GM21717 (cell line): ENCODE data around the gene RXRA.

Source experiments
- ATAC-seq: cut with Tn5 transposase; IDR thresholded peaks from one replicate; pipeline ENCODE4 v1.9.1; 2021; ENCODE audit warnings: mild to moderate bottlenecking, moderate library complexity; ENCODE audit not compliant: unreplicated experiment

The RXRA gene

GRCh38 chr9:134351606-134352176 is 25.4 kb downstream of the RXRA start:
- ATAC-seq, result no peak

GRCh38 chr9:134352247-134352933 is 26.1 kb downstream of the RXRA start:
- no peak for ATAC-seq

- no peak for ATAC-seq
These were observed 27.3 kb downstream of the RXRA start for GRCh38 chr9:134353539-134353938.

- no peak for ATAC-seq
These were observed 28.9 kb downstream of the RXRA start for GRCh38 chr9:134355158-134355557.

DNA sequence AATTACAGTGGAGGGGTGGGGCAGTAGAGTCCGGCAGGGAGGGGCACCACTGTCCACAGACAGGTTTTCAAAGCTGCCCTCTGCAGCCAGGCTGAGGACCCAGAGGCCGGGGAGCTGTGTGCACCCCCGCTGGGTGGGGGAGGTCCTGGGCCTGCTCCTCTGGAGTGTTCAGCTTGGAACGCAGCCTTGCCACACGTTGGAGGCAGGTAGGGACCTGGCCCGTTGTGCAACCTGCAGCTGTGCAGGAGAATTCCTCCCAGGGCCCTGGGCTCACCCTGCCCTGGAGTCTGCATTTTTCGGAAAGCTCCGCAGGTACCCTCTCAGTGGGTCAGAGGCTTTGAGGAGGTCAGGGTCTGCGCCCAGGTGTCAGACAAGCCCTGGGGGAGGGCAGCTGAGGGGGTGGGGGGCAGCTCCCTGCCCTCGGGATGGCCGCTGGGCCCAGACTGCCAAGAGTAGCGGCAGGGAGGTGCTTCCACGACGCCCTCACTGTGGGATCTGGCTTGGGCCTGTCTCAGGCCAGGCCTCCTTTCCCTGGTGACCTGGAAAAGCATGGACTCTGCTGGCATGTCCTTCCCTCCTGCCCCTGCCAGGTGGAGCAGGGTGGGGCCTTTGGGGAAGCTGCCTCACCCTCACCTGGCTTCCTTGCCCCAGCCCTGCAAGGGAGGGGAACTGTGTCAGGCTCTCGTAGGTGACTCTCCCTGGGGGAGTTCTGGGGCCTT is 29.5 kb downstream of the RXRA start:
- ATAC-seq, result no peak

DNA sequence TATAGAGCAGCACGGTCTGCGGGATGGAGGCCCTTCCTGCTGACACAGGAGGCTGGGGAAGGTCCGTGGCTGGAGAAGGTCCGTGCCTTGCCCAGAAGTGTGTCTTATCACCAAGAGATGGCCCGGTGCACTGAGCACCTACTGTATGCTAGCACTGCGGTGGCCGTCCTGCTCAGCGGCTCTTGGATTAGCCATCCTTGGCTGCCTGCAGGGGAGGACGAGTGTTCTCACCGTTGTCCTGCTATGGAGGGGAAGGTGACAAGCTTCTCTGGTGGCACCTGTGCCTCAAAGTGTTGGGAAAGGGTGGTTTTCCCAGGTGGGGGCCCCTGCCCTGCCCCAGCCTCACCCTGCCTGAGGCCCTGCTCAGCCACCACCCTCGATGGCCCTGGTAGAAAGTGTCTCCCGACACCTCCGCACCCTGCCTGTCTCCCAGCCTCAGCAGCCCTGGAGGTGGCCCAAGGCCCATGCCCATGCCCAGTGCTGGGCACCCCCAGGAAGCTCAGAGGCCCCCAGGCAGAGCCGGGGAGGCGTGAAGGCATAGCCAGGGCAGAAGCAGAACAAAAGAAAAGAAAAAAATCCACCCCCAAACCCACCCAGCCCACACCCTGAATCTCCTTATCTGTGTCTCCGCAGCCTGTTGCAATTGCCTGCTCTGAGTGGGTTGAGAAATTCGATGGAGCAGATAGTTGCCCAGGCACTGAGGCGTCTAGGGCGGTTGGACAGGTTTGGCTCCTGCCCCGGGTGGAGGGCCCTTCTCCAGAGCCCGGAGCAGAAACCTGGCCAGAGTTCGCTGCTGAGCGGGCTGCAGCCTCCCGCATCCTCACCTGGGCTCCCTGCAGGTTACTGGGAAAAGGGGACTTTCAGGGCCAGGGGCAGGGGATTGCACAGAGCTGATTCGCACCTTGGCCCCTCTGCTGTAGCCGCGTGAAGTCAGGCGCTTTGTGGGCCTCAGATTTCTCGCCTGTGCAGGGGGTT is 30.5 kb downstream of the RXRA start:
- no peak for ATAC-seq

DNA sequence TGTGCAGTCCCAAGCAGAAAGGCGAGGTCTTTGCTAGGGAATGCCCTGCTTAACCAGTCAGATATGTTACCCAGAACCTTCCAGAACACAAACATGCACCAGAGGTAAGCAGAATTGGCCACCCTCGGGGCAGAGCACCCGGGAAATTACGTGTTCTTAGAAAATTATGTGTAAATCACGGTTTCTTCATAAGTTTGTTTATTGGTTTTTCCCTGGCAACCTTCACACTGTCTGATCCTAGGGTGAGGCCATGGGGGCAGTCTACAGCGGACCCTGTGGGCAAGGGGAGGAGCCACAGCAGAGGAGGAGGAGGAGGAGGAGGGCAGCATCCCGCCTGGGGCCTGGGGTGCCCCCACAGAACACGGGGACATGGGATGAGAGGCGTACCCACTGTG is 31.4 kb downstream of the RXRA start:
- ATAC-seq, result no peak

DNA sequence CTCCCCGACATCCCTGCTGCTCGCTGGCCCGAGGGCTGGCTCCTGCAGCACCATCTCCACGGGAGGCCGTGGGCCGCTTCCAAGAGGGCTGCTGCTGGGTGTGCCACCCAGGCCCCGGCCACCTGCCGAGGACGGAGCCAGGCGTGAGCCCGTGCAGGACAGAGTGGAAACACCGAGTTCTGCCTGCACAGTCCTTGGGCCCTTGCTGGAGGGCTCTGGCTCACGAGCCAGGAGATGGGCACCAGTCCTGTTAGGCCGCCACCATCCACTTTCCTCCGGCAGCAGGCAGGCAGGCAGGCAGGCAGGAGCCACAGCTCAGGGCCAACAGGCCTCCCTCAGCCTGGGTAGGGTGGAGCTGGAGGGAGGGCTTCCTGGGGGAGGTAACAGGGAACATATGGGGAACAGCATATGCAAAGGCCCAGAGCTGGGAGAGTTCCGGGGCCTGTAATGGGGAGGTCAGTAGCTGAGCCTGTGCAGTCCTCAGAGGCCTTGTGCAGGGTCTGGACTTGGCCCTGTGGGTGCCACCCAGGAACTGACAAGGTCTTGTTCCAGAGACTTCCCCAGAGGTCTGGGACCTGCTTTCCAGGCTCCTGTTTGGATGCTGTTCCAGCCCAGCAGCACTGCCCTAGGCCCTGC is 31.9 kb downstream of the RXRA start:
- ATAC-seq, result no peak

DNA sequence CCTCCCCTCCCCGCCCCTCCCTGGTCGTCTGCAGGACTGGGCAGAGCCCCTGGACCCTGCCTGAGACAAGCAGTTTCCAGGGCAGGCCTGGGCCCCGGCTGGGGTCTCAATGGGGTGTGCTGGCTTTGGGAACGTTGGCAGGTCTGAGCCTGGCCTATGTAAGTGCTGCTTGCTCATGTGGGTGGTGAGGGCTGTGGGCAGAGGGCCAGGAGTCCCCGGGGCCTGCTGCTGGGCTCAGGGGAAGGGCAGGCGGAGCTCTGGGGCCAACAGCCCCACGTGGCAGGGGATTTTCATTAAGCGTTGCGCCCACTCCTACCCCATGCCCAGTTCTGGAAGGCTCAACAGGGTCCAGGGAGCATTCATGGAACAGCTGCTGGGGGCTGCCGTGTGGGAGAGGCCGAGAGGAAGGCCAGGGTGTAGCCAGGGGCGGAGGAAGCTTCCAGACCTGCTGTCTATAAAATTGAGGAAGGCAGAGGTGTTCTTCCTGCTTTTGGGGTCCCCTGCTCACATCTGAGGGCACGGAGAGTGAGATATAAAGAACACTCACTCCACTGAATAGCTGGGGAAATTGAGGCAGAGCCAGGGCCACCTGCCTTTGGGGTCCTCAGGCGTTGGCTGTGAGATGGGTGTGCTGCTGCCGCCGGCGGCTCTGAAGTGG is 32.5 kb downstream of the RXRA start:
- no peak for ATAC-seq

GRCh38 chr9:134359493-134360179 is 33.4 kb downstream of the RXRA start:
- no peak for ATAC-seq

GRCh38 chr9:134360180-134360759 is 34.0 kb downstream of the RXRA start:
- ATAC-seq, result no peak

DNA sequence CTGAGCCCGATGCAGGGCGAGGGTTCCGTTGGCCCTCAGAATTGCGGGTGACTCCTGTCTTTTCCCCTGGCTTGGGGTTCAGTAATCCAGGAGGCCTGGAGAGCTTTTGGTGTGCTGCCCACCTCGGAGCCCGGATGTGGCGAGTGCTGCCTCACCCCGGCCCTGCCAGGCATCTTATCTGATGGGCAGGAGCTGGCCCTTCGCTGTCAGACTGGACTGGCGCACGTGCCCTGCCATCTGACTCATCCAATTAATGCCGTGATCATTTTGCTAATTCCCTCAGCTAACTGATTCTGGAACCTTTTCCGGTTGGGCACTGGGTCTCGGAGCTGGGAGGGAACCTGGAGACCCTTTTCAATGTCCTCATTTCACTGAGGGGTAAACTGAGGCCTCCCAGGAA is 34.6 kb downstream of the RXRA start:
- no peak for ATAC-seq

DNA sequence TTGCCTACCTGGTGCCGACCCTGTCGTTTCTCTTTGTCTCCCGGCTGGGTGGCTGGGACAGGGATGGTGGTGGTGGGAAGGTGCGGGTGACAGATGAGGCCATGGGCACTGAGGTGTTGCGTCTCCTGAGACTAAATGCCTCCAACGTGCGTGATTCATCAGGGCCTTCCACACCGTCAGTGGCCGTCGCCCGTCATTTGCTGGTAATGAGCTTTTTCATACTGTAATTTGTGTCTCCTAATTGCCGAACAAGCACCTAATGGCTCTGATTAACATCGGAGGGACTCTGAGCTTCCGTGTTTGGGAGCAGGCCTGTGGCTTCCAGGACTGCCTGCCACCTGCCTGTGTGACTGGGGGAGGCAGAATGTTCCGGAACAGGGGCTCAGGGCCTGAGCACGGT is 35.2 kb downstream of the RXRA start:
- ATAC-seq, result no peak

DNA sequence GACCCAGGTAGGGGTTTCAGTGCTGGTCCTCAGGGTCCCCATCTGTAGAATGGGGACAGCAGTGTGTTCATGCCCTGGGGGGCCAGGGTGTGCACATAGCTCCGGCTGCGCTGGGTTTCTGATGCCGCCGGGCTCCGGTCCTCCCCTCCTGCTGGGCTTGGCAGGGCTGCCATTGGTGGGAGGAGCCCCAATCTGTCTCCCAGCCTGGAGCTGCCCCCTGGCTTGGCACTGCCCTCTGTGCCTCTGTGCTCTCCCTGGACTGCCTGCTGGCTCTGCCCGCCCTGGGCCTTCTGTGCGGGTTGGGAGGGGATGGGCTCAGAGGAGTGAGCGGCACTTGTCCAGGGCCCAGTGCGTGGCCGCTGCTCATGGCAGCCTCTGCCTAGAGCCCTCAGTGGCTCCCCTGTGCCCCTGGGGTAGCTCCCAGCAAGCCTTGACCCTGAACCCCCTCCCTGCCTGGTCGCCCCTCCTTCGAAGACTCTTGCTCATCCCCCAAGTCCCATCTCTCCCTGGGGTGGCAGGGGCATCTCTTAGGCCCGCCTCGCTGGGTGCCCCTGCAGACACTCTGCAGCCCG is 35.7 kb downstream of the RXRA start:
- no peak for ATAC-seq

- ATAC-seq, result no peak
These were observed 37.2 kb downstream of the RXRA start for GRCh38 chr9:134363450-134363849.

DNA sequence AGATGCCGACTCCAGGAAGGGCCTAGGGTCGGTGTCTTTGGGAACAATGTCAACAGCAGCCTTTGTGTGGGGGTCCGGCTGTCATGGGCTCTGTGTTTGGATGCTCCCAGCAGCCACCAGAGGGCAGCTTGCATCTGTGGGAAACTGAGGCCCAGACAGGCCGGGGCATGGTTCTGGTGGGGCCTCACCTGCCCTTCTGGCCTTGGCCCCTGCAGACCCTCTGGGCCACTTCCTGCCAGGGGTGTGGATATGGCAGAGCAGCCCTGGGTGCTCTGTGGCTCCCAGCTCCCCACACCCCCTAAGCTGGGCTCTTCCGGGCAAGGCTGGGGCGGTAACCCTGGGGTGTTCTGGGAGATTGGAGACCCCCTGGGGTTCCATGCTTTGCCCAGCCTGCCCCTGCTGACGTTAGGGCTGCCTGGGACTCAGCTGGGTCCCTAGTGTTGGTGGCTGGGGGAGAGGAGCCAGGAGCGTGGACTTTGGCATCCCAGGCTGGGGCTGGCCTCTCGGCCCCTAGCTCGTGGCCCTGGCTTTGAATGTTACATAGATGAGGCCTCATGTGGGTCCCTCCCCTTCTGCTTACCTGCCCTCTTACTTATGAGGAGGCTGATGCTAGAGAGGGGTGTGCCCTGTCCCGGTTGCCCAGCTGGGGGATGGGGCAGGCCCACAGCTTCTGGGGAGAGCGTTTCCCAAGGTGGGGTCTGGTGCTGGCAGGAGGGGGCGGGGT is 38.3 kb downstream of the RXRA start:
- no peak for ATAC-seq

- ATAC-seq, result no peak
These were observed 38.9 kb downstream of the RXRA start for GRCh38 chr9:134365115-134365596.

- ATAC-seq, result no peak
These were observed 39.6 kb downstream of the RXRA start for GRCh38 chr9:134365791-134366222.
